Esophagus muscularis mucosa (tissue), 3 donors: ENCODE measurements around the gene ZFAND6.

Experiments
- POLR2A ChIP-seq: fragments of 450-650 bp; IDR thresholded peaks from one replicate; pipeline ENCODE4 v1.6.1; 2017; ENCODE audit warnings: antibody characterized with exemption, moderate library complexity, mild to moderate bottlenecking, low read depth
- POLR2AphosphoS5 ChIP-seq, 2 donors: sonication (generic); formaldehyde crosslinking; IDR thresholded peaks; one replicate each; pipeline ENCODE4 v1.6.1; 2017; ENCODE audit warnings: antibody characterized with exemption in 2 of 2
- TF ChIP-seq, protein P1 (sequence below), 3 experiments: fragments of 200-600 bp in 2 of 3; fragments of 450-650 bp in 1 of 3; sonication (generic) in 2 of 3; IDR thresholded peaks; one replicate each; pipeline ENCODE4 v1.5.1; 2017 to 2019; ENCODE audit warnings: antibody characterized with exemption in 3 of 3, mild to moderate bottlenecking in 2 of 3, moderate library complexity in 1 of 3

DNA sequence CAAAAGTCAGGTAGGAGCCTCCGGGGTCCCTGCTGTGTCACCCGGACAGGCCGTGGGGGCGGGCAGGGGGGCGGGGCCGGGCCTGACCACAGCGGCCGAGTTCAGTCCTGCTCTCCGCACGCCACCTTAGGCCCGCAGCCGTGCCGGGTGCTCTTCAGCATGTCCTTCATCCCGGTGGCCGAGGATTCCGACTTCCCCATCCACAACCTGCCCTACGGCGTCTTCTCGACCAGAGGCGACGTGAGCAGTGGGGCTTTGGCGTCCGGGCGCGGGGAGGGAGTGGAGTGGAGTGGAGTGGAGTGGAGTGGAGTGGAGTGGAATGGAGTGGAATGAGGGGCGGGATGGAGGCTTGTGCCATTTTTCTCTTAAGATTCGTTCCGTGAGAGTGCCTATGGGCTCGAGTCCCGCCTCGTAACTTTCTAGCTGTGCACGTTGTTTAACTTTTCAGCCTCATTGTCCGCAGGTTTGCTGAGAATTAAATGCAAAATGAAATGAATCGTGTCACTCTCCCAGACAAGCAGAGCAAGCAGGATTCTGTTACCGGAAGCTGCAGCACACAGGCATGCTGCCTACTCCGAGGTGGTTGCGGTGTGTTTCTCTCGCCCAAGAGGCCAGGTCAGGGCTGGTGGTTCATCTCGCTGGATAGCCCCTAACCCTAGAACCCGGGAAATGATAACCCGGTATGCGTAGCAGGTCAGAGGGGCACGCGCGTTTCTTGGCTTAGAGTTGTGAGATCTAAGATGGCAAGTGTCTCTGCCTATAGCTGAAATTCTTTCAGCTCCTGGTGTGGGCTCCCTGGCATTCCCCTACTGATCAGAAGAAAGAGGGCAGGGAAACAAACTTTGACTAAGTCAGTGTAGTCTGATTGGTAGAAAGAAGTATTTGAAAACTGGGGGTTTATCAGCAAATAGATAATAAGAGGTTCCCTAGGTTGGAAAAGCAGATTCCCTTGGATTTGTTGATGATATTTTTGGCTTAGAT is 93.7 kb downstream of the ZFAND6 start, which contains the start of gene FAH:
- TF ChIP-seq POLR2AphosphoS5 (IDR thresholded peaks at IDR 0.05) (peak in 1 of 2 donors; percentile 51), POLR2A (peak; percentile 15)
- TF ChIP-seq, protein P1, sequence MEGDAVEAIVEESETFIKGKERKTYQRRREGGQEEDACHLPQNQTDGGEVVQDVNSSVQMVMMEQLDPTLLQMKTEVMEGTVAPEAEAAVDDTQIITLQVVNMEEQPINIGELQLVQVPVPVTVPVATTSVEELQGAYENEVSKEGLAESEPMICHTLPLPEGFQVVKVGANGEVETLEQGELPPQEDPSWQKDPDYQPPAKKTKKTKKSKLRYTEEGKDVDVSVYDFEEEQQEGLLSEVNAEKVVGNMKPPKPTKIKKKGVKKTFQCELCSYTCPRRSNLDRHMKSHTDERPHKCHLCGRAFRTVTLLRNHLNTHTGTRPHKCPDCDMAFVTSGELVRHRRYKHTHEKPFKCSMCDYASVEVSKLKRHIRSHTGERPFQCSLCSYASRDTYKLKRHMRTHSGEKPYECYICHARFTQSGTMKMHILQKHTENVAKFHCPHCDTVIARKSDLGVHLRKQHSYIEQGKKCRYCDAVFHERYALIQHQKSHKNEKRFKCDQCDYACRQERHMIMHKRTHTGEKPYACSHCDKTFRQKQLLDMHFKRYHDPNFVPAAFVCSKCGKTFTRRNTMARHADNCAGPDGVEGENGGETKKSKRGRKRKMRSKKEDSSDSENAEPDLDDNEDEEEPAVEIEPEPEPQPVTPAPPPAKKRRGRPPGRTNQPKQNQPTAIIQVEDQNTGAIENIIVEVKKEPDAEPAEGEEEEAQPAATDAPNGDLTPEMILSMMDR (IDR thresholded peaks at IDR 0.05), result no peak
